GM15510 (cell line): ENCODE data around the gene ST13.

ENCODE experiments used
- POLR2A ChIP-seq: IDR thresholded peaks from 3 replicates; pipeline ENCODE4 v1.6.1; 2011; ENCODE audit warnings: borderline replicate concordance; ENCODE audit not compliant: insufficient read length; ENCODE audit errors: extremely low read depth

ST13 gene

GRCh38 chr22:40813912-40814315 is 42.5 kb downstream of the ST13 start:
- TF ChIP-seq POLR2A: no peak

GRCh38 chr22:40808018-40808841 is 48.2 kb downstream of the ST13 start:
- no peak for TF ChIP-seq POLR2A

- TF ChIP-seq POLR2A: no peak
These were observed 49.7 kb downstream of the ST13 start for GRCh38 chr22:40806711-40807110.

- TF ChIP-seq POLR2A: no peak
These were observed 50.7 kb downstream of the ST13 start for GRCh38 chr22:40805699-40806203.

- TF ChIP-seq POLR2A: no peak
These were observed 51.2 kb downstream of the ST13 start for GRCh38 chr22:40805239-40805638.

- no peak for TF ChIP-seq POLR2A
These were observed 53.1 kb downstream of the ST13 start for GRCh38 chr22:40803321-40803720.

- TF ChIP-seq POLR2A: no peak
These were observed 57.4 kb downstream of the ST13 start for GRCh38 chr22:40799008-40799407.

- no peak for TF ChIP-seq POLR2A
These were observed 59.0 kb downstream of the ST13 start for GRCh38 chr22:40797427-40797826.

GRCh38 chr22:40792451-40792850 is 64.0 kb downstream of the ST13 start:
- no peak for TF ChIP-seq POLR2A

GRCh38 chr22:40791241-40791640 is 65.2 kb downstream of the ST13 start:
- TF ChIP-seq POLR2A: no peak

- no peak for TF ChIP-seq POLR2A
These were observed 67.3 kb downstream of the ST13 start for GRCh38 chr22:40789131-40789530.

GRCh38 chr22:40782521-40782920 is 73.9 kb downstream of the ST13 start:
- no peak for TF ChIP-seq POLR2A
